Brain microvascular endothelial cell (primary cell): ENCODE measurements around the gene AMPH.

Experiments used
- DNase-seq: peaks from one replicate; pipeline ENCODE4 v3.0.0-alpha.2; 2020
- H3K27ac ChIP-seq: fragments of 250-450 bp; sonication (Bioruptor Pico); 2 replicates; pipeline ENCODE4 v1.5.1; 2020; ENCODE audit warnings: mild to moderate bottlenecking, moderate library complexity
- H3K27me3 ChIP-seq: fragments of 250-450 bp; sonication (Bioruptor Pico); replicated peaks from 2 replicates; pipeline ENCODE4 v1.5.1; 2020; ENCODE audit warnings: mild to moderate bottlenecking
- H3K36me3 ChIP-seq: fragments of 250-450 bp; sonication (Bioruptor Pico); replicated peaks from 2 replicates; pipeline ENCODE4 v1.5.1; 2020; ENCODE audit warnings: mild to moderate bottlenecking
- H3K4me3 ChIP-seq: 2 replicates; pipeline ENCODE4 v1.5.1; 2011; ENCODE audit warnings: low read depth, mild to moderate bottlenecking, control low read depth, low read length, moderate library complexity
- CTCF ChIP-seq: IDR thresholded peaks from 2 replicates; pipeline ENCODE4 v1.5.1; 2011; ENCODE audit warnings: low read depth, mild to moderate bottlenecking, moderate library complexity, low read length, control low read depth, inconsistent platforms; ENCODE audit errors: missing control alignments
- in situ Hi-C: cut with HindIII; loops from 2 replicates; pipeline ENCODE4 v1.10.0; 2017; ENCODE audit warnings: low sequenced_read_pairs, low pct_ligation_motif_present

AMPH gene

GRCh38 chr7:38674513-38674912 lies 43.3 kb upstream of the AMPH start:
- no peak for DNase-seq
- no peak overlapping the region for H3K27ac ChIP-seq
- H3K4me3 ChIP-seq = no peak overlapping the region
- H3K36me3 ChIP-seq = no peaks in the 10 kb centered on the region
- no peak for TF ChIP-seq CTCF
- H3K27me3 ChIP-seq = no peaks in the 10 kb centered on the region
- in situ Hi-C loops = no loop called here

- Histone ChIP-seq H3K4me3 (no peak overlapping the region), H3K36me3 (no peaks in the 10 kb centered on the region), H3K27me3 (no peaks in the 10 kb centered on the region), H3K27ac (no peak overlapping the region)
- in situ Hi-C loops = no loop called here
- TF ChIP-seq CTCF = no peak
- DNase-seq = peak; percentile 77
Observed at GRCh38 chr7:38673795-38674194, 42.6 kb upstream of the AMPH start.

GRCh38 chr7:38671911-38672905 lies 41.0 kb upstream of the AMPH start:
- TF ChIP-seq CTCF = no peak
- Histone ChIP-seq H3K27me3 (no peaks in the 10 kb centered on the region), H3K36me3 (no peaks in the 10 kb centered on the region), H3K27ac (no peak overlapping the region), H3K4me3 (no peak overlapping the region)
- no peak for DNase-seq
- in situ Hi-C loops = no loop called here

GRCh38 chr7:38669965-38670520 lies 38.9 kb upstream of the AMPH start:
- TF ChIP-seq CTCF = no peak
- Histone ChIP-seq H3K27me3 (no peaks in the 10 kb centered on the region), H3K36me3 (no peaks in the 10 kb centered on the region), H3K27ac (no peak overlapping the region), H3K4me3 (no peak overlapping the region)
- in situ Hi-C loops = no loop called here
- DNase-seq = no peak

GRCh38 chr7:38664972-38665371 lies 33.8 kb upstream of the AMPH start:
- no peak for DNase-seq
- Histone ChIP-seq H3K27ac (no peak overlapping the region), H3K4me3 (no peak overlapping the region), H3K27me3 (no peaks in the 10 kb centered on the region), H3K36me3 (no peaks in the 10 kb centered on the region)
- in situ Hi-C loops = no loop called here
- no peak for TF ChIP-seq CTCF
